SK-N-SH treated with all-trans-retinoic acid at 6 μM for 48 hours (cell line): ENCODE measurements around the gene PRR33.

Experiments
- ATAC-seq: fragments of 200-7000 bp; cut with Tn5 transposase; 3 replicates; pipeline ENCODE4 v1.9.1; 2020; ENCODE audit warnings: mild to moderate bottlenecking, moderate library complexity
- ARNTL ChIP-seq: fragments of 450-650 bp; formaldehyde crosslinking; IDR thresholded peaks from 2 replicates; pipeline ENCODE4 v1.5.0; 2020; ENCODE audit warnings: low read depth, mild to moderate bottlenecking, moderate library complexity, borderline replicate concordance
- BACH2 ChIP-seq: fragments of 250-450 bp; sonication (Bioruptor Pico); IDR thresholded peaks from 2 replicates; pipeline ENCODE4 v1.9.0; 2021; ENCODE audit warnings: mild to moderate bottlenecking, borderline replicate concordance
- CREB5 ChIP-seq: fragments of 250-450 bp; sonication (Bioruptor Pico); IDR thresholded peaks from 2 replicates; pipeline ENCODE4 v1.5.1; 2020; ENCODE audit warnings: low read depth, mild to moderate bottlenecking, moderate library complexity
- CSRNP3 ChIP-seq: fragments of 250-450 bp; sonication (Bioruptor Pico); IDR thresholded peaks from 2 replicates; pipeline ENCODE4 v1.5.1; 2021; ENCODE audit warnings: mild to moderate bottlenecking, moderate library complexity
- ESRRG ChIP-seq: fragments of 250-450 bp; sonication (Bioruptor Pico); IDR thresholded peaks from 2 replicates; pipeline ENCODE4 v1.6.1; 2021; ENCODE audit warnings: mild to moderate bottlenecking
- GLIS3 ChIP-seq: fragments of 250-450 bp; sonication (Bioruptor Pico); IDR thresholded peaks from 2 replicates; pipeline ENCODE4 v1.5.0; 2020; ENCODE audit warnings: mild to moderate bottlenecking, moderate library complexity
- ISL1 ChIP-seq: fragments of 250-450 bp; sonication (Bioruptor Pico); IDR thresholded peaks from 2 replicates; pipeline ENCODE4 v2.1.2; 2022; ENCODE audit warnings: mild to moderate bottlenecking, moderate library complexity
- OSR1 ChIP-seq: fragments of 250-450 bp; sonication (Bioruptor Pico); IDR thresholded peaks from 2 replicates; pipeline ENCODE4 v1.8.0; 2022; ENCODE audit warnings: moderate library complexity, mild to moderate bottlenecking, inconsistent platforms
- POU6F1 ChIP-seq: fragments of 250-450 bp; sonication (Bioruptor Pico); IDR thresholded peaks from 2 replicates; pipeline ENCODE4 v1.8.0; 2021; ENCODE audit warnings: low read depth, mild to moderate bottlenecking, moderate library complexity, borderline replicate concordance
- PPARA ChIP-seq: fragments of 250-450 bp; sonication (Bioruptor Pico); IDR thresholded peaks from 2 replicates; pipeline ENCODE4 v1.5.0; 2020; ENCODE audit warnings: mild to moderate bottlenecking, borderline replicate concordance
- RARB ChIP-seq: fragments of 250-450 bp; sonication (Bioruptor Pico); IDR thresholded peaks from 2 replicates; pipeline ENCODE4 v1.8.0; 2021; ENCODE audit warnings: mild to moderate bottlenecking, moderate library complexity
- TCF4 ChIP-seq: fragments of 250-450 bp; sonication (Bioruptor Pico); IDR thresholded peaks from 2 replicates; pipeline ENCODE4 v1.8.0; 2021; ENCODE audit warnings: mild to moderate bottlenecking, moderate library complexity, borderline replicate concordance
- TOX ChIP-seq: fragments of 250-450 bp; sonication (Bioruptor Pico); IDR thresholded peaks from 2 replicates; pipeline ENCODE4 v1.8.0; 2021; ENCODE audit warnings: mild to moderate bottlenecking, moderate library complexity, borderline replicate concordance
- TSHZ2 ChIP-seq: fragments of 250-450 bp; sonication (Bioruptor Pico); IDR thresholded peaks from 2 replicates; pipeline ENCODE4 v1.5.0; 2020; ENCODE audit warnings: mild to moderate bottlenecking, moderate library complexity
- ZFP3 ChIP-seq: fragments of 250-450 bp; sonication (Bioruptor Pico); IDR thresholded peaks from 2 replicates; pipeline ENCODE4 v1.5.0; 2020; ENCODE audit warnings: mild to moderate bottlenecking, moderate library complexity
- ZFP30 ChIP-seq: fragments of 450-650 bp; formaldehyde crosslinking; IDR thresholded peaks from 2 replicates; pipeline ENCODE4 v1.5.0; 2022; ENCODE audit warnings: mild to moderate bottlenecking, moderate library complexity
- ZNF565 ChIP-seq: fragments of 450-650 bp; formaldehyde crosslinking; conservative IDR thresholded peaks from 2 replicates; pipeline ENCODE4 v1.5.0; 2020; ENCODE audit warnings: low read depth, mild to moderate bottlenecking, moderate library complexity
- ZNF70 ChIP-seq: fragments of 450-650 bp; formaldehyde crosslinking; IDR thresholded peaks from 2 replicates; pipeline ENCODE4 v1.5.0; 2020; ENCODE audit warnings: mild to moderate bottlenecking, moderate library complexity

The PRR33 gene

GRCh38 chr11:1928891-1929541, 37.3 kb upstream of the PRR33 start:
- TF ChIP-seq POU6F1 (no peak), TOX (CRISPR knock-in tag) (no peak), RARB (CRISPR knock-in tag) (no peak), ZFP30 (no peak), TSHZ2 (CRISPR knock-in tag) (no peak), ZNF70 (CRISPR knock-in tag) (no peak), ISL1 (CRISPR knock-in tag) (no peak), ESRRG (CRISPR knock-in tag) (no peak), OSR1 (CRISPR knock-in tag) (no peak), PPARA (CRISPR knock-in tag) (no peak), TCF4 (CRISPR knock-in tag) (no peak)
- no peak for ATAC-seq

GRCh38 chr11:1928470-1928890, 36.8 kb upstream of the PRR33 start:
- TF ChIP-seq ZFP30 (no peak), POU6F1 (no peak), PPARA (CRISPR knock-in tag) (no peak), ZFP3 (CRISPR knock-in tag) (no peak), ZNF70 (CRISPR knock-in tag) (no peak), ISL1 (CRISPR knock-in tag) (no peak), ARNTL (CRISPR knock-in tag) (no peak), RARB (CRISPR knock-in tag) (no peak), GLIS3 (CRISPR knock-in tag) (no peak), BACH2 (CRISPR knock-in tag) (no peak), CREB5 (CRISPR knock-in tag) (no peak), ZNF565 (CRISPR knock-in tag) (no peak), ESRRG (CRISPR knock-in tag) (no peak), CSRNP3 (CRISPR knock-in tag) (no peak), TCF4 (CRISPR knock-in tag) (no peak), TSHZ2 (CRISPR knock-in tag) (no peak)
- no peak for ATAC-seq
